H4 (cell line): ENCODE measurements around the gene RAMACL. TPM values are rescaled to one million over a fixed set of nuclear protein-coding genes. Genes with fewer than 3 reads are reported as not detected.

Experiments used
- DNase-seq: peaks from one replicate; pipeline ENCODE4 v3.0.0-alpha.2; 2015; ENCODE audit warnings: low spot score
- total RNA-seq: library from RNA; depleted of rRNA; stranded (reverse); fragments of >200 nt; shearing (Covaris generic); gene quantifications from 2 replicates; pipeline ENCODE4 v1.2.3, GENCODE V29; 2014; rRNA removed

The RAMACL gene
- total RNA-seq, 1 experiment from 2014 or later, result 0.04 TPM

DNA sequence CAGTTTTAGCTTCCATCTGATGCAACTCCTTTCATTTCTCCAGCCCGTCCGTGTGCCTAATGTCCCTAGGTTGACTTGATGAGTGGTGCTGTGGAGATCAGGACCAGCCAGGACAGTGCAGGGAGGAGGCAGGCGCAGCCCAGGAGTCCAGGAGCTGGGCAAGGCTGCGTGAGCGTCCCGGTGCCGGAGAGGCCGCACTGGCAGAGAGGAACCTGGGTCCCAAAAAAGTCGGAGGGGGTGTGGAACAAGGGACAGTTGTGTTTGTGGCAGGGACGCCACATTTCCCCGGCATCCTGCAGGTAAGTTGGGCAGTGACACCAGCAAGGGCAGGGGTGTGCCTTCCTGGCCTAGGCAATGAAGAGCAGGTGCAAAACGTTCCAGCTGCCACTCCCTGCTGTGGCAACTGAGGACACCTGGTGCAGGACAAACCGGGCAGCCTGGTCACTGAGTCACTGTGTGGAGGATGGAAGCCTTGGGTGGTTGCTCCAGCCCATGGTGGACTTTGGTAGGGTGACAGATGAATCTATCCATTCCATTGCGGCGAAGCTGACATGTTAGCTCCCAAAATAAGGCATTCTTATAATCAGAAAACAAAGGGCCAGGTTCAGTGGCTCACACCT lies 53.2 kb downstream of the RAMACL start:
- no peak for DNase-seq

Other genes with a start within 250 kb of the RAMACL start
- 16.0 and 27.6 TPM in 2 replicates for gene SFT2D1, start 244.1 kb downstream of the RAMACL start, total RNA-seq
- 46.1 and 64.0 TPM in 2 replicates for gene MPC1, start 203.7 kb downstream of the RAMACL start, total RNA-seq
- gene RPS6KA2, start 40.6 kb upstream of the RAMACL start, total RNA-seq, result 2.1 and 4.6 TPM in 2 replicates